ENCODE data around the gene ID4. TPM values are rescaled to one million over a fixed set of nuclear protein-coding genes. Genes with fewer than 3 reads are reported as not detected.

The ID4 gene
- total and polyA plus RNA-seq, 2 of the 4 experiments (the other 2 are of a cell fraction), result 3.0 to 3.6 TPM

DNA sequence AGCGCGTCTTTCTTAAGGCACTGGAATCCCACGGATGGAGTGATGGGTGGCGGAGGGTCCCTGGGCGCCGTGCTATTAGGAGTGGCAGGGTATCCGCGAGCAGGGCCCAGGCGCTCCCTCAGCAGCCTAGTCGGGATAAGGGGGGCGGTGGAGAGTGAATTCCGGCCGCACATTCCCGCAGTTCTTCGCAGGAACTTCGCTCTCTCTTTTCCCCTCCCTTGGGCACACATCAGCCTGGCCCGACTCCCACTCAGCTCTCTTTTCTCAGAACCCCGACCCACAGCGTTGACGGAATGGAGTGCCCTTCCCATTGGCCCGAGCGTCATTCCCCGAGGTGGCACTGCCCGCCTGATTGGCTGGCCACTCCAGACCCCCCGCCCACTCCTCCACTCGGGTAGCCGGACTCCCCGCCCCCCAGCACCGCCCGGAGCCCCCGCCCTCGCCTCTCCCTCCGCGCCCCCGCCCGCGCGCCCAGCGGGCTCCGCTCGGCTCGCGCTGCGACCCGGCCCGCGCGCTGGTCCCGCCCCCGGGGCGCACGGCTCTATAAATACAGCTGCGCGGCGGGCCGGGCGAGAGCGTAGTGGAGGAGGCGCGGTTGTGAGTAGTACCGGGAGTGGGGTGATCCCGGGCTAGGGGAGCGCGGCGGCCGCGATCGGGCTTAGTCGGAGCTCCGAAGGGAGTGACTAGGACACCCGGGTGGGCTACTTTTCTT lies at the start of gene ID4 (continued):
- no peak for TF ChIP-seq CEBPB (IDR thresholded peaks at IDR 0.05; ENCODE audit: low read depth, low read length)
- TF ChIP-seq, protein P1, sequence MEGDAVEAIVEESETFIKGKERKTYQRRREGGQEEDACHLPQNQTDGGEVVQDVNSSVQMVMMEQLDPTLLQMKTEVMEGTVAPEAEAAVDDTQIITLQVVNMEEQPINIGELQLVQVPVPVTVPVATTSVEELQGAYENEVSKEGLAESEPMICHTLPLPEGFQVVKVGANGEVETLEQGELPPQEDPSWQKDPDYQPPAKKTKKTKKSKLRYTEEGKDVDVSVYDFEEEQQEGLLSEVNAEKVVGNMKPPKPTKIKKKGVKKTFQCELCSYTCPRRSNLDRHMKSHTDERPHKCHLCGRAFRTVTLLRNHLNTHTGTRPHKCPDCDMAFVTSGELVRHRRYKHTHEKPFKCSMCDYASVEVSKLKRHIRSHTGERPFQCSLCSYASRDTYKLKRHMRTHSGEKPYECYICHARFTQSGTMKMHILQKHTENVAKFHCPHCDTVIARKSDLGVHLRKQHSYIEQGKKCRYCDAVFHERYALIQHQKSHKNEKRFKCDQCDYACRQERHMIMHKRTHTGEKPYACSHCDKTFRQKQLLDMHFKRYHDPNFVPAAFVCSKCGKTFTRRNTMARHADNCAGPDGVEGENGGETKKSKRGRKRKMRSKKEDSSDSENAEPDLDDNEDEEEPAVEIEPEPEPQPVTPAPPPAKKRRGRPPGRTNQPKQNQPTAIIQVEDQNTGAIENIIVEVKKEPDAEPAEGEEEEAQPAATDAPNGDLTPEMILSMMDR (conservative IDR thresholded peaks at IDR 0.05; ENCODE audit: low read depth, low read length), result no peak

DNA sequence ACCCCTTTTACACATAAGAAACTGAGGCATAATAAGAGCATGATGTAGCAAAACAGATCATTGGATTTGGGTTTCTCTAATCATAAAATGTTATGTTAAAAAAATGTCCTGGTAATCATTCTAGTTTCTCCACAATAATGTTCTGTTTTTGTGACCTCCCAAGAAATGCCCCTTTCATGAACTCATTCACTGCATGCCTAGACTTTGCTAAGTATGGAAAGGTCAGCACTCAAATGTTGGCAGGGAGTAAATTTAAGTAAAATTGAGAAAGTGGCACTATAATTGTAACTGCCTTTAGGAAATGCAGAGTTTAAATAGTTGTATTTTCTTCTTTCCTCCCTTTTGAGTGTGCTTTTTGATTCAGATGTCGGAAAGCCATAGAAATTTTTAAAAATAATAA lies 48.5 kb upstream of the ID4 start:
- Histone ChIP-seq H3K4ac (ENCODE audit: low read depth, low read length) (no peak overlapping the region), H3K4me3 (ENCODE audit: insufficient read depth, low read depth, low read length) (no peak overlapping the region), H3K18ac (ENCODE audit: low read depth, low read length) (no peak overlapping the region), H3K36me3 (ENCODE audit: control insufficient read depth, insufficient read depth, low read length) (no peaks in the 10 kb centered on the region), H3K27me3 (ENCODE audit: control insufficient read depth, insufficient read depth, low read length) (no peaks in the 10 kb centered on the region), H3K56ac (ENCODE audit: extremely low read depth, insufficient read depth, low read length) (no peak overlapping the region), H3K9ac (ENCODE audit: low read depth, low read length) (no peak overlapping the region), H4K8ac (ENCODE audit: low read depth in 2 of 2, low read length in 2 of 2) (no peak overlapping the region), H2AK5ac (ENCODE audit: low read depth, low read length) (no peak overlapping the region), H2BK5ac (ENCODE audit: low read depth, low read length, poor library complexity, severe bottlenecking) (no peak overlapping the region), H2BK15ac (ENCODE audit: low read depth, low read length) (no peak overlapping the region), H3K14ac (replicated peaks; ENCODE audit: low read depth, low read length) (no peak overlapping the region), H3K23ac (ENCODE audit: low read depth, low read length) (no peak overlapping the region), H3K9me1 (ENCODE audit: insufficient read depth, low read length) (peaks cover 3% of the 10 kb centered on the region; the same call in 1 of the 2 replicates), H4K5ac (ENCODE audit: low read depth, low read length) (no peak overlapping the region), H4K91ac (ENCODE audit: insufficient read depth, low read depth, low read length) (no peak overlapping the region), H2AFZ (replicated peaks; ENCODE audit: low read length, poor library complexity) (no peak overlapping the region), H3K9me3 (ENCODE audit: control insufficient read depth, insufficient read depth, low read length) (no peaks in the 10 kb centered on the region), H3K4me2 (ENCODE audit: low read depth, low read length) (no peak overlapping the region), H4K20me1 (ENCODE audit: insufficient read depth, low read length) (no peaks in the 10 kb centered on the region), H3K79me1 (ENCODE audit: low read depth in 1 of 2, low read length in 2 of 2) (no peaks in the 10 kb centered on the region), H2BK20ac (ENCODE audit: low read depth, low read length) (no peak overlapping the region), H2BK120ac (ENCODE audit: low read depth, low read length) (no peak overlapping the region), H2AK9ac (replicated peaks; ENCODE audit: low read depth, low read length, poor library complexity) (no peak overlapping the region), H3K27ac (ENCODE audit: insufficient read depth, low read length) (no peak overlapping the region), H3K4me1 (ENCODE audit: control insufficient read depth, insufficient read depth, low read length) (peaks cover 6% of the 10 kb centered on the region)
- WGBS, 2 experiments (ENCODE audit: extremely low coverage in 2 of 2, insufficient read length in 1 of 2), result no CpG with 5 or more reads among the region's 1 CpG
- TF ChIP-seq RAD21 (IDR thresholded peaks at IDR 0.05; ENCODE audit: low read length) (no peak), BHLHE40 (IDR thresholded peaks at IDR 0.05; ENCODE audit: low read depth, low read length) (no peak), MAFK (IDR thresholded peaks at IDR 0.05; ENCODE audit: low read depth, low read length) (no peak), NFE2L2 (IDR thresholded peaks at IDR 0.05; ENCODE audit: low read depth, low read length) (no peak), CEBPB (IDR thresholded peaks at IDR 0.05; ENCODE audit: low read depth, low read length) (no peak)
- dilution Hi-C loops (cut with HindIII; ENCODE audit: low sequenced_read_pairs, unreplicated experiment) (no loop called here), in situ Hi-C loops (cut with MboI; ENCODE audit: low sequenced_read_pairs) (no loop called here), intact Hi-C loops (cut with micrococcal nuclease) (no loop called here)
- ATAC-seq (ENCODE audit: low read depth), result no peak
- ChIA-PET POLR2A (ENCODE audit: unreplicated experiment) (no interaction called here), CTCF (no interaction called here)
- BruUV-seq (replicated peaks), result no TSS peak
- DNase-seq, result no peak
